Measurements from ENCODE around the gene NRDC. TPM values are rescaled to one million over a fixed set of nuclear protein-coding genes. Genes with fewer than 3 reads are reported as not detected.

The NRDC gene
- total and polyA plus RNA-seq, 10 of the 15 experiments (the other 5 are each of a cell fraction or from before 2014, with no cell fraction given) = 50.1 to 134 (median 90.4) TPM

- TF ChIP-seq CREB1 (IDR thresholded peaks at IDR 0.05; ENCODE audit: low read depth) (peak; percentile 71), MEF2A (IDR thresholded peaks at IDR 0.05; ENCODE audit: insufficient read depth, low read depth, low read length) (peak; percentile 42; the same call in 1 of the 2 replicates), BCL11A (IDR thresholded peaks at IDR 0.05; ENCODE audit: low read depth, low read length) (peak; percentile 42; the same call in 1 of the 2 replicates), GABPA (IDR thresholded peaks at IDR 0.05; ENCODE audit: low read depth) (peak; percentile 23; the same call in 1 of the 2 replicates), ETV6 (conservative IDR thresholded peaks at IDR 0.05 in 1 of 2, IDR thresholded peaks at IDR 0.05 in 1 of 2; ENCODE audit: borderline replicate concordance in 1 of 2, low read depth in 1 of 2) (peak in 1 of 2 experiments; percentile 51; a peak in 1 of 4 replicates), CBFB (IDR thresholded peaks at IDR 0.05; ENCODE audit: low read depth) (0 out of 2 replicates have a peak, but pooled peaks have one; percentile 20), MTA2 (IDR thresholded peaks at IDR 0.05; ENCODE audit: low read depth) (peak; percentile 87; the same call in 1 of the 2 replicates), TCF7 (IDR thresholded peaks at IDR 0.05; ENCODE audit: borderline replicate concordance) (no peak), IKZF1 (conservative IDR thresholded peaks at IDR 0.05) (peak; percentile 83), RB1 (IDR thresholded peaks at IDR 0.05; ENCODE audit: borderline replicate concordance) (no peak), ZNF592 (IDR thresholded peaks at IDR 0.05) (no peak), ATF7 (IDR thresholded peaks at IDR 0.05; ENCODE audit: low read depth) (peak; percentile 96), PBX3 (IDR thresholded peaks at IDR 0.05; ENCODE audit: insufficient replicate concordance, low read depth, low read length) (no peak), ZBTB11 (CRISPR knock-in tag; IDR thresholded peaks at IDR 0.05) (no peak), IKZF2 (IDR thresholded peaks at IDR 0.05) (peak; percentile 94), E2F4 (IDR thresholded peaks at IDR 0.05; ENCODE audit: low read depth, low read length) (no peak), RUNX3 (IDR thresholded peaks at IDR 0.05; ENCODE audit: low read length) (peak; percentile 95), SIX5 (IDR thresholded peaks at IDR 0.05; ENCODE audit: low read depth, low read length, severe bottlenecking) (no peak)
Observed at GRCh38 chr1:51863384-51863783, 15.1 kb downstream of the NRDC start (continued).

All from GM12878 (cell line).